ENCODE measurements around the gene RELL1.

Gene RELL1

GRCh38 chr4:37599092-37599790, 86.9 kb downstream of the RELL1 start:
- no peak for DNase-seq (ENCODE audit: low spot score)

DNA sequence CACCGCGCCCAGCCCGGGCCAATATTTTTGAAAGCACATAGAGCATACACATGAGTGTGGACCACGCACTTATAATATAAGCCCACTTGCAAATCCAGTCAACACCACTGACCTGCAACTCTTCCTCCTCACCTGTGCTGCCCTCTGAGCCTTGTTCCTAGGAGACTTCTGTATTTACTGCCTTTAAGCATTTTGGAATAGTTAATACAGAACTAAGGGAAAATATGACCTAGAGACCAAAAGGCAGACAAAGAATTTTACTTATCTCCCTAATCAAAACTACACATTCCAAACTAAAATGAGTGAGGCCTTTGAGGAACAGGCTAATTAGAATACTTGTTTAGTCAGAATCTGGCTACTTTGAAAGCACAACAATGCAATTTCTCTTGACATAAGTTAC, 89.1 kb downstream of the RELL1 start:
- DNase-seq (ENCODE audit: low spot score), result no peak

- no peak for DNase-seq (ENCODE audit: low spot score)
Measured at GRCh38 chr4:37595875-37596680, 90.1 kb downstream of the RELL1 start.

- DNase-seq (ENCODE audit: low spot score), result no peak
Measured at GRCh38 chr4:37594099-37594498, 92.1 kb downstream of the RELL1 start.

- DNase-seq (ENCODE audit: low spot score), result no peak
Measured at GRCh38 chr4:37591349-37591748, 94.8 kb downstream of the RELL1 start.

DNA sequence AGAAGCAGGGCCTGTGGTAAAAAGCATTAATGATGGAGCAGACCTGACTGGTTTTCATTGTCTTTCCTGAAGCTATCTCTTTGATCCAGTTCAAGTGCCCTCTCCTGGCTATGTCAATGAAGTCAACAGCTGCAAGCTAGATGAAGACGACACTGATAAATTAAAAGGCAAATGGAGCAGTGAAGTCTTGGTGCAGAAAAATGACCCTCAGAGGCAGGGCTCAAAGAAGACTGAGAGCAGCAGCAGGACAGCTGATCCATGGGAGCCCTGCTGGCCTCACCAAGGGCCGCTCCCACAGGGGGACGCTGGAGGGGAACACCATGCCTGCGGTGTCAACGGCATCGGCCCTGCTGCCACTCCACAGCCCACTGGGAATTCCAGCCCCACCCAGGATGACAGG, 96.2 kb downstream of the RELL1 start:
- no peak for DNase-seq (ENCODE audit: low spot score)

GRCh38 chr4:37588150-37588549, 98.0 kb downstream of the RELL1 start:
- DNase-seq (ENCODE audit: low spot score), result no peak

DNA sequence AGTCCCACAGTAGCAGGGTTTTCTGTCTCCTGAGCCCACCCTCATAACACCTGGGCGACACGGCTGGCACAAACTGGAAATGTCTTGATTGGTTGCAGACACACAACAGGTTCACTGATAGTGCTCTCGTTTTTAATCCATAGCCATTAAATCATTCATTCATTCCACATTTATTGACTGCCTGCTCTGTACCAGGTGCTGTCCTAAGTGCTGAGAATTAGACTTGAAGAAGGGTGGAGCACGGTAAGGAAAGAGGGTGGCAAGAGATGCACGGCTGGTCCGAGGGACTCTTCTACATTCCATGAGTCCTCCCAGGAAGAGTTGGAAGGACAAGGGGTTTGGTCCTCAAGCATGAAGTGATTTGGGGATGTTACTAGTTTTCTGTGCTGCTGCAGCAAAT, 100.0 kb downstream of the RELL1 start:
- no peak for DNase-seq (ENCODE audit: low spot score)

GRCh38 chr4:37584493-37585060, 101.6 kb downstream of the RELL1 start:
- no peak for DNase-seq (ENCODE audit: low spot score)

DNA sequence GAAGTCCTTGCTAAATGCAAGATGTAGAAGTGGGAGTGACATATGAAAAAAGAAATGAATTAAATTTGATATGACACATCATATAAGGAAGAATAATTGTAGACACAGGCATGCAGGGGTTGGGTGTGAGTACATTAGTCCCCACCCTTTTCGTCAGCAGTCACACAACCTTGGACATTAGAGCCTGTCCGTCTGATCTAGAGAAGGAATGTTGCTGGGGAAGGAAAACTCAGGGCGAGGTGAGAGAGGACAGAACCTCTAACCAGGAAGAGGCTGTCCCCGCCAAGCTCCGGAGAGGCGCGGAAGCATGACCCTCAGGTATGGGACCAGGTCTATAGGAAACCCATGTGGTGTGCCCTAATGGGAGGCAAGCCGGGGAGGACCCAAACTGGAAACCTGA, 102.1 kb downstream of the RELL1 start:
- DNase-seq (ENCODE audit: low spot score), result no peak

GRCh38 chr4:37573566-37573965, 112.6 kb downstream of the RELL1 start:
- no peak for DNase-seq (ENCODE audit: low spot score)

DNA sequence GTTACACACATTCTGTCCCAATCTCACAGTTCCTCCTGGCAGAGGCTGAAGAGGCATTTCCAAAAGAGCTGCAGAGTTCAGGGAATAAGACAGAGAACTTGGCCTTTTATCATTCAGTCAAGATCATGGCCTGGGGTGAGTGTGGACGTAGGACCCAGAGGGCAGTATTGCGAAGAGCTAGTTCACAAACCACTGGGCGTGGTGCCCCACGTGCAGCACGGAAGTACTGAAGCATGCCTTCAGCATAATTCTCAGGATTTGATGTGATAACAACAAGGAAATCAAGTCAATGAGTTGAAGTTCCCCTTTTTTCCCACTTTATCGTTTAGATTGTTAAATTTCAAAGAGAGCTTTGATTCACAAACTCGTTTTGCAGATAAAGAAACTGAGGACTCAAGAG, 117.7 kb downstream of the RELL1 start:
- DNase-seq (ENCODE audit: low spot score), result no peak

DNA sequence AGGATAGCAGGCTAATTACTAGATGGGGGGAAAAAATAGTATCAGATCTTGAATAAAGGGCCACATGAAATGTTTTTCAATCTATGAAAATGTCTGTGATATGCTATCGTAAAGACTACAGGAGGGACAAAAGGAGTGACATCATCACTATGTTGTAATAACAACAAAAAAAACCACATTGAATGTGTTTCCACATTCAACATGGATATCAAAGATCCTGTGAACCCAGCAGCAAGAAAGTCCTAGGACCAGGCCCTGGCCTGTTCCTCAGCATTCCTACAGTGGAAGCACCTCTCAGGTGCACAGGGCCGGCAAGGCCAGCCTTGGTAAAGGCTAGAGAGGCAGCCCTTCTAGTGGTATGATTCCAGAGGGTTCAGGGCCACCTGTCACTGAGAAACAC, 118.3 kb downstream of the RELL1 start:
- DNase-seq (ENCODE audit: low spot score), result no peak

DNA sequence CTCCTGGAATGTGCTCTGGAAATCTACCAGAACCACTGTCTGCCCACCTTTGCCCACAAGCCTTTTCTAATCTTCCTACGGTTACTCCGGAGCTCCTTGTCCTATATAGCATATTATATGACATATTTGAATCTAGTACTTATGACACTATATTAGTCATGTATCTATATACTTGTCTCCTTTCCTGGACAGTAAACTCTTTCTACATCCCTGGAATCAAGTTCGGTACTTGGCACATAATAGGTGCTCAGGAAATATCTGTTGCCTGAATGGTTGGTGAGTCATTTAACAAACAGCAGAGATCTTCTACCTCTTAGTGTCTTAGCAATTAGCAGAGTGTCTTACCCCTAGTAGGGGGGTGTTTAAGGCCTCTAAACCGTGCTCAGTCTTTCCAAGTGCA, 123.6 kb downstream of the RELL1 start:
- no peak for DNase-seq (ENCODE audit: low spot score)

GRCh38 chr4:37561803-37562207, 124.4 kb downstream of the RELL1 start:
- no peak for DNase-seq (ENCODE audit: low spot score)

- DNase-seq (ENCODE audit: low spot score), result no peak
Measured at GRCh38 chr4:37561196-37561802, 124.9 kb downstream of the RELL1 start.
